ENCODE results near the gene SMARCAL1. TPM values are rescaled to one million over a fixed set of nuclear protein-coding genes. Genes with fewer than 3 reads are reported as not detected.

SMARCAL1 gene
- total and polyA plus RNA-seq, 2 experiments from 2014 or later = 10.3 to 17.2 TPM

DNA sequence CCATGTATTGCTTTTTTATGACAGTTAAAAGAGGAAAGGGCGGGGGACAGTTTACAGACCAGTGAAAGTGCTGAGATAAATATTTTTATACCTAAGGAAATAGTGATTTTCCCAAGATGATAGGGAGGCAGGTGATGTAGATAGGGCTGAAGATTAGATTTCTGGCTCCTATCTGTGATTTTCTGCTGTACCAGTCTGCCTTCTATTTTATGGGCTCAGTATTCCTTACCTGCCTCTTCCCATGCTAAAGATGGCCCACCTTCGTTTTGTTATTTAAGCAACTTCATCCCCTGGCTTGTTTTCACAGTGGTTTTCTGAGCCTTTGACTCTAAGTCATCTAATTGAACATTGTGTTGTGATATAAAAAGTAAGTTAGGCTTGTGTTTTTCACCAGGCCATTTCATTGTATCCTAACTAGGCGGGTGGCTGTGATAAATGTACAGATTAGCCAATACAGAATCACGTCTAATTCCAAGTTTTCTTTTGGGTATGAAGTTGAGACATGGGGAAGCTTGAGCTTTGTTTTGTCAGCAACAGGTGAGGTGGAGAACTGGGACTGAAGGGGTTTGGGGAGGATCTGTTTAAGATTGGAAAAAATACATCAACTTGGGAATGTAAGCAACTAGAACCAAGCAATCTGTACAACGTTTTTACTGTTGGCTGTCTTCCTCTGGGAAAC is 91.6 kb downstream of the SMARCAL1 start:
- H3K36me3 ChIP-seq (ENCODE audit: insufficient read depth) = peaks cover 61% of the 10 kb centered on the region
- H3K4me1 ChIP-seq (ENCODE audit: insufficient read depth) = peaks cover 29% of the 10 kb centered on the region
- Mint-ChIP-seq H3K27me3 (ENCODE audit: insufficient read depth, low read depth, poor library complexity) (peaks cover 10% of the 10 kb centered on the region), H3K36me3 (ENCODE audit: low read depth) (peaks cover 78% of the 10 kb centered on the region), H3K9me3 (no peaks in the 10 kb centered on the region), H3K4me3 (no peak overlapping the region; the same call in 2 of the 3 replicates), H3K27ac (peak overlapping the region; percentile 77), H3K4me1 (peaks cover 35% of the 10 kb centered on the region)
- no peak for DNase-seq (ENCODE audit: low spot score)
- H2AFZ ChIP-seq = no peak overlapping the region
- H4K20me1 ChIP-seq (replicated peaks; ENCODE audit: insufficient read depth) = peaks cover 48% of the 10 kb centered on the region
- 0 out of 2 replicates have a peak overlapping the region, but pooled peaks have one; percentile 1 for H3K4me3 ChIP-seq
- H3K79me2 ChIP-seq (replicated peaks; ENCODE audit: insufficient read depth) = peaks cover 38% of the 10 kb centered on the region
- TF ChIP-seq EZH2 (IDR thresholded peaks at IDR 0.05; ENCODE audit: low read depth, unreplicated experiment) (no peak), POLR2AphosphoS5 (IDR thresholded peaks at IDR 0.05; ENCODE audit: low read depth) (peak; percentile 22)
- H3K27me3 ChIP-seq (ENCODE audit: insufficient read depth) = no peaks in the 10 kb centered on the region
- H3K4me2 ChIP-seq = no peak overlapping the region
- peaks cover 72% of the 10 kb centered on the region for H3F3A ChIP-seq (replicated peaks; ENCODE audit: low read depth)
- no peak for ATAC-seq
- no peaks in the 10 kb centered on the region for H3K9me2 ChIP-seq (ENCODE audit: insufficient read depth)
- H3K27ac ChIP-seq (ENCODE audit: low read depth) = peak overlapping the region; percentile 94

GRCh38 chr2:216504376-216504762 is 92.1 kb downstream of the SMARCAL1 start:
- no peaks in the 10 kb centered on the region for H3K9me3 Mint-ChIP-seq
- peaks cover 60% of the 10 kb centered on the region for H3K36me3 ChIP-seq (ENCODE audit: insufficient read depth)
- H3K4me3 ChIP-seq = no peak overlapping the region
- H2AFZ ChIP-seq = no peak overlapping the region
- peaks cover 29% of the 10 kb centered on the region for H3K4me1 ChIP-seq (ENCODE audit: insufficient read depth)
- peaks cover 35% of the 10 kb centered on the region for H3K4me1 Mint-ChIP-seq
- H4K20me1 ChIP-seq (replicated peaks; ENCODE audit: insufficient read depth) = peaks cover 51% of the 10 kb centered on the region
- H3K9me2 ChIP-seq (ENCODE audit: insufficient read depth) = no peaks in the 10 kb centered on the region
- H3K27me3 Mint-ChIP-seq (ENCODE audit: insufficient read depth, low read depth, poor library complexity) = peaks cover 8% of the 10 kb centered on the region
- peaks cover 73% of the 10 kb centered on the region for H3K36me3 Mint-ChIP-seq (ENCODE audit: low read depth)
- peaks cover 66% of the 10 kb centered on the region for H3F3A ChIP-seq (replicated peaks; ENCODE audit: low read depth)
- DNase-seq (ENCODE audit: low spot score) (no peak), ATAC-seq (no peak; the same call in 2 of the 3 replicates)
- no peaks in the 10 kb centered on the region for H3K27me3 ChIP-seq (ENCODE audit: insufficient read depth)
- H3K27ac Mint-ChIP-seq = peak overlapping the region; percentile 77
- no peak overlapping the region; the same call in 2 of the 3 replicates for H3K4me3 Mint-ChIP-seq
- no peak overlapping the region for H3K4me2 ChIP-seq
- H3K27ac ChIP-seq (ENCODE audit: low read depth) = peak overlapping the region; percentile 90
- peaks cover 33% of the 10 kb centered on the region for H3K79me2 ChIP-seq (replicated peaks; ENCODE audit: insufficient read depth)
- TF ChIP-seq POLR2AphosphoS5 (IDR thresholded peaks at IDR 0.05; ENCODE audit: low read depth) (no peak; the same call in 1 of the 2 replicates), CTCF (conservative IDR thresholded peaks at IDR 0.05; ENCODE audit: low read depth in 2 of 2) (no peak), EZH2phosphoT487 (IDR thresholded peaks at IDR 0.05; ENCODE audit: unreplicated experiment) (no peak), ZNF331 (CRISPR knock-in tag; IDR thresholded peaks at IDR 0.05; ENCODE audit: low read depth) (no peak), STAT1 (IDR thresholded peaks at IDR 0.05; ENCODE audit: unreplicated experiment) (no peak), CREB1 (CRISPR knock-in tag; IDR thresholded peaks at IDR 0.05; ENCODE audit: low read depth) (no peak)
- TF ChIP-seq, protein P1, sequence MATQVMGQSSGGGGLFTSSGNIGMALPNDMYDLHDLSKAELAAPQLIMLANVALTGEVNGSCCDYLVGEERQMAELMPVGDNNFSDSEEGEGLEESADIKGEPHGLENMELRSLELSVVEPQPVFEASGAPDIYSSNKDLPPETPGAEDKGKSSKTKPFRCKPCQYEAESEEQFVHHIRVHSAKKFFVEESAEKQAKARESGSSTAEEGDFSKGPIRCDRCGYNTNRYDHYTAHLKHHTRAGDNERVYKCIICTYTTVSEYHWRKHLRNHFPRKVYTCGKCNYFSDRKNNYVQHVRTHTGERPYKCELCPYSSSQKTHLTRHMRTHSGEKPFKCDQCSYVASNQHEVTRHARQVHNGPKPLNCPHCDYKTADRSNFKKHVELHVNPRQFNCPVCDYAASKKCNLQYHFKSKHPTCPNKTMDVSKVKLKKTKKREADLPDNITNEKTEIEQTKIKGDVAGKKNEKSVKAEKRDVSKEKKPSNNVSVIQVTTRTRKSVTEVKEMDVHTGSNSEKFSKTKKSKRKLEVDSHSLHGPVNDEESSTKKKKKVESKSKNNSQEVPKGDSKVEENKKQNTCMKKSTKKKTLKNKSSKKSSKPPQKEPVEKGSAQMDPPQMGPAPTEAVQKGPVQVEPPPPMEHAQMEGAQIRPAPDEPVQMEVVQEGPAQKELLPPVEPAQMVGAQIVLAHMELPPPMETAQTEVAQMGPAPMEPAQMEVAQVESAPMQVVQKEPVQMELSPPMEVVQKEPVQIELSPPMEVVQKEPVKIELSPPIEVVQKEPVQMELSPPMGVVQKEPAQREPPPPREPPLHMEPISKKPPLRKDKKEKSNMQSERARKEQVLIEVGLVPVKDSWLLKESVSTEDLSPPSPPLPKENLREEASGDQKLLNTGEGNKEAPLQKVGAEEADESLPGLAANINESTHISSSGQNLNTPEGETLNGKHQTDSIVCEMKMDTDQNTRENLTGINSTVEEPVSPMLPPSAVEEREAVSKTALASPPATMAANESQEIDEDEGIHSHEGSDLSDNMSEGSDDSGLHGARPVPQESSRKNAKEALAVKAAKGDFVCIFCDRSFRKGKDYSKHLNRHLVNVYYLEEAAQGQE (IDR thresholded peaks at IDR 0.05; ENCODE audit: unreplicated experiment) = no peak
- TF ChIP-seq, protein P2, sequence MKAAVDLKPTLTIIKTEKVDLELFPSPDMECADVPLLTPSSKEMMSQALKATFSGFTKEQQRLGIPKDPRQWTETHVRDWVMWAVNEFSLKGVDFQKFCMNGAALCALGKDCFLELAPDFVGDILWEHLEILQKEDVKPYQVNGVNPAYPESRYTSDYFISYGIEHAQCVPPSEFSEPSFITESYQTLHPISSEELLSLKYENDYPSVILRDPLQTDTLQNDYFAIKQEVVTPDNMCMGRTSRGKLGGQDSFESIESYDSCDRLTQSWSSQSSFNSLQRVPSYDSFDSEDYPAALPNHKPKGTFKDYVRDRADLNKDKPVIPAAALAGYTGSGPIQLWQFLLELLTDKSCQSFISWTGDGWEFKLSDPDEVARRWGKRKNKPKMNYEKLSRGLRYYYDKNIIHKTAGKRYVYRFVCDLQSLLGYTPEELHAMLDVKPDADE (IDR thresholded peaks at IDR 0.05) = no peak

Data from GM23338 (cell line).